ENCODE results near the gene ZFPM1.

DNA sequence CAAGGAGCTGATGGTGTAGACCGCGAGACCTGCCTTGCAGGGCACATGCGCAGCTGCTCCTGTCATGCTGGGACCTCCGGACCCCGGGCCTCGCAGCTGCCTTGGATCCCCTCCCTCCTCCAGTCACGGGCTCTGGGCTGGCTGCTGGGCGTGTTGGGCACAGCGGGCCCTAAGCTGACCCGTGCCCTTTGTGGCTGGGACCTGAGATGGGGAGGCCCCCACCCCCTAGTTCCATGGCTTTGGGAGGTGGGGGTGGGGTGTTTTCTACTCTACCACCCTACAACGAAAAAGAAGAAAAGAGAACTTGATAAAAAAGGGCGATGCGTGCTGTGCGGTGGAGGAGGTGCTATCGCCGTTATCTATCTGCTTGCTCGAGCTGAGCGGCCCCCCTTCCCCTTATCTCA lies 14.5 kb downstream of the ZFPM1 start:
- no peak for TF ChIP-seq POLR2A (IDR thresholded peaks at IDR 0.05)
- TF ChIP-seq, protein P1, sequence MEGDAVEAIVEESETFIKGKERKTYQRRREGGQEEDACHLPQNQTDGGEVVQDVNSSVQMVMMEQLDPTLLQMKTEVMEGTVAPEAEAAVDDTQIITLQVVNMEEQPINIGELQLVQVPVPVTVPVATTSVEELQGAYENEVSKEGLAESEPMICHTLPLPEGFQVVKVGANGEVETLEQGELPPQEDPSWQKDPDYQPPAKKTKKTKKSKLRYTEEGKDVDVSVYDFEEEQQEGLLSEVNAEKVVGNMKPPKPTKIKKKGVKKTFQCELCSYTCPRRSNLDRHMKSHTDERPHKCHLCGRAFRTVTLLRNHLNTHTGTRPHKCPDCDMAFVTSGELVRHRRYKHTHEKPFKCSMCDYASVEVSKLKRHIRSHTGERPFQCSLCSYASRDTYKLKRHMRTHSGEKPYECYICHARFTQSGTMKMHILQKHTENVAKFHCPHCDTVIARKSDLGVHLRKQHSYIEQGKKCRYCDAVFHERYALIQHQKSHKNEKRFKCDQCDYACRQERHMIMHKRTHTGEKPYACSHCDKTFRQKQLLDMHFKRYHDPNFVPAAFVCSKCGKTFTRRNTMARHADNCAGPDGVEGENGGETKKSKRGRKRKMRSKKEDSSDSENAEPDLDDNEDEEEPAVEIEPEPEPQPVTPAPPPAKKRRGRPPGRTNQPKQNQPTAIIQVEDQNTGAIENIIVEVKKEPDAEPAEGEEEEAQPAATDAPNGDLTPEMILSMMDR (IDR thresholded peaks at IDR 0.05), result no peak

Measured in thyroid gland (tissue), 4 donors.